A549 (cell line): ENCODE data around the gene NLN.

Source experiments
- BHLHE40 ChIP-seq: IDR thresholded peaks from 2 replicates; pipeline ENCODE4 v1.6.1; 2012; ENCODE audit warnings: low read depth, low read length, inconsistent platforms
- CEBPB ChIP-seq, 2 experiments: fragments of >200 bp in 1 of 2; sonication (Bioruptor Twin) in 1 of 2; formaldehyde crosslinking in 1 of 2; IDR thresholded peaks; 2 replicates each; pipeline ENCODE4 v1.6.1; 2012 to 2016
- CHD2 ChIP-seq: fragments of 150-350 bp; IDR thresholded peaks from 2 replicates; pipeline ENCODE4 v1.6.1; 2014; ENCODE audit warnings: low read length; ENCODE audit not compliant: partially characterized antibody
- EP300 ChIP-seq, 2 experiments: fragments of >200 bp; sonication (Bioruptor Twin); formaldehyde crosslinking; IDR thresholded peaks; 2 replicates in 1 of 2; 3 replicates in 1 of 2; pipeline ENCODE4 v1.6.1; 2016 to 2017
- JUNB ChIP-seq: fragments of >200 bp; sonication (Bioruptor Twin); formaldehyde crosslinking; IDR thresholded peaks from 2 replicates; pipeline ENCODE4 v1.6.1; 2016
- MAZ ChIP-seq: fragments of 150-350 bp; IDR thresholded peaks from 2 replicates; pipeline ENCODE4 v1.6.1; 2014; ENCODE audit warnings: antibody characterized with exemption, low read depth, low read length, borderline replicate concordance
- MYC ChIP-seq: IDR thresholded peaks from 2 replicates; pipeline ENCODE4 v1.6.1; 2012; ENCODE audit warnings: mild to moderate bottlenecking, inconsistent platforms, low read length, improper control_type of control experiment, borderline replicate concordance
- NR3C1 ChIP-seq: fragments of >200 bp; sonication (Bioruptor Twin); formaldehyde crosslinking; IDR thresholded peaks from 3 replicates; pipeline ENCODE4 v1.6.1; 2017
- POLR2A ChIP-seq: IDR thresholded peaks from 2 replicates; pipeline ENCODE4 v1.6.1; 2012; ENCODE audit warnings: mild to moderate bottlenecking, low read length
- RAD21 ChIP-seq, 2 experiments: fragments of >200 bp in 1 of 2; sonication (Bioruptor Twin) in 1 of 2; formaldehyde crosslinking in 1 of 2; IDR thresholded peaks in 1 of 2; conservative IDR thresholded peaks in 1 of 2; 2 replicates in 1 of 2; 3 replicates in 1 of 2; pipeline ENCODE4 v1.6.1; 2012 to 2018; ENCODE audit warnings: inconsistent platforms in 1 of 2
- ZC3H11A ChIP-seq: fragments of 450-650 bp; IDR thresholded peaks from 2 replicates; pipeline ENCODE4 v1.6.1; 2014; ENCODE audit warnings: antibody characterized with exemption, mild to moderate bottlenecking
- TF ChIP-seq, protein P1 (sequence below): fragments of >200 bp; sonication (Bioruptor Twin); formaldehyde crosslinking; IDR thresholded peaks from 3 replicates; pipeline ENCODE4 v1.5.1; 2016
- TF ChIP-seq, protein P2 (sequence below): IDR thresholded peaks from 2 replicates; pipeline ENCODE4 v1.6.1; 2012
- TF ChIP-seq, protein P3 (sequence below): fragments of 200-600 bp; sonication (generic); IDR thresholded peaks from 2 replicates; pipeline ENCODE4 v1.6.1; 2016; ENCODE audit warnings: antibody characterized with exemption, mild to moderate bottlenecking, moderate library complexity

DNA sequence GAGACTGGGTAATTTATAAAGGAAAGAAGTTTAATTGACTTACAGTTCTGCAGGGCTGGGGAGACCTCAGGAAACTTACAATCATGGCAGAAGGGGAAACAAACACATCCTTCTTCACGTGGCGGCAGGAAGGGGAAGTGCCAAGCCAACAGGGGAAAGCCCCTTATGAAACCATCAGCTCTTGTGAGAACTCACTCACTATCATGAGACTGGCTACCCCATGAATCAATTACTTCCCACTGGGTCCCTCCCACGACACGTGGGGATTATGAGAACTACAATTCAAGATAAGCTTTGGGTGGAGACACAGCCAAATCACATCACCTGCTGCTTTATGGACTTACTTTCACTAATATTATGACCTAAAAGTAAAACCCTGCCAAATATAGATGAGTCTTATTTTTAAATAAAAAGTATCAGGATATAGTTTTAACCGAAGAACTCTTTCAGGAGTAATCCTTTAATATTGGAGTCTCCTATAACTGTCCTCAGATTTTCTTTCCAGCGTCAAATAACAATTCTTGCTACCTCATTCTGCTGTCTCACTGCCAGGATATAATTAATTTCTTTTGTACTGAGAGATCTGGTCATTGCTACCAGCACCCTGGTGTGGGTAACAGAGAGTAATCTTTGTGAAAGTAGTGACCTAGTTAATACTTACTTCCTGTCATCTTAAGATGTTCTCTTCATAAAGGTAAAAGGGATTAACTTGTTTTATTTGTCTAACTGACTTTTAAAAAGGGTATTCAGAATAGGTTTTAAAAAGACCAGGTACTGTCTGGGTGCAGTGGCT lies 68.6 kb downstream of the NLN start:
- TF ChIP-seq MYC (no peak), EP300 (IDR thresholded peaks at IDR 0.05) (no peak), MAZ (no peak), NR3C1 (no peak), RAD21 (conservative IDR thresholded peaks at IDR 0.05 in 1 of 2, IDR thresholded peaks at IDR 0.05 in 1 of 2) (no peak), ZC3H11A (no peak), POLR2A (no peak), BHLHE40 (no peak), JUNB (no peak), CEBPB (IDR thresholded peaks at IDR 0.05) (no peak), CHD2 (no peak)
- TF ChIP-seq, protein P1, sequence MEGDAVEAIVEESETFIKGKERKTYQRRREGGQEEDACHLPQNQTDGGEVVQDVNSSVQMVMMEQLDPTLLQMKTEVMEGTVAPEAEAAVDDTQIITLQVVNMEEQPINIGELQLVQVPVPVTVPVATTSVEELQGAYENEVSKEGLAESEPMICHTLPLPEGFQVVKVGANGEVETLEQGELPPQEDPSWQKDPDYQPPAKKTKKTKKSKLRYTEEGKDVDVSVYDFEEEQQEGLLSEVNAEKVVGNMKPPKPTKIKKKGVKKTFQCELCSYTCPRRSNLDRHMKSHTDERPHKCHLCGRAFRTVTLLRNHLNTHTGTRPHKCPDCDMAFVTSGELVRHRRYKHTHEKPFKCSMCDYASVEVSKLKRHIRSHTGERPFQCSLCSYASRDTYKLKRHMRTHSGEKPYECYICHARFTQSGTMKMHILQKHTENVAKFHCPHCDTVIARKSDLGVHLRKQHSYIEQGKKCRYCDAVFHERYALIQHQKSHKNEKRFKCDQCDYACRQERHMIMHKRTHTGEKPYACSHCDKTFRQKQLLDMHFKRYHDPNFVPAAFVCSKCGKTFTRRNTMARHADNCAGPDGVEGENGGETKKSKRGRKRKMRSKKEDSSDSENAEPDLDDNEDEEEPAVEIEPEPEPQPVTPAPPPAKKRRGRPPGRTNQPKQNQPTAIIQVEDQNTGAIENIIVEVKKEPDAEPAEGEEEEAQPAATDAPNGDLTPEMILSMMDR, result no peak
- TF ChIP-seq, protein P2, sequence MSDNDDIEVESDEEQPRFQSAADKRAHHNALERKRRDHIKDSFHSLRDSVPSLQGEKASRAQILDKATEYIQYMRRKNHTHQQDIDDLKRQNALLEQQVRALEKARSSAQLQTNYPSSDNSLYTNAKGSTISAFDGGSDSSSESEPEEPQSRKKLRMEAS, result no peak
- TF ChIP-seq, protein P3, sequence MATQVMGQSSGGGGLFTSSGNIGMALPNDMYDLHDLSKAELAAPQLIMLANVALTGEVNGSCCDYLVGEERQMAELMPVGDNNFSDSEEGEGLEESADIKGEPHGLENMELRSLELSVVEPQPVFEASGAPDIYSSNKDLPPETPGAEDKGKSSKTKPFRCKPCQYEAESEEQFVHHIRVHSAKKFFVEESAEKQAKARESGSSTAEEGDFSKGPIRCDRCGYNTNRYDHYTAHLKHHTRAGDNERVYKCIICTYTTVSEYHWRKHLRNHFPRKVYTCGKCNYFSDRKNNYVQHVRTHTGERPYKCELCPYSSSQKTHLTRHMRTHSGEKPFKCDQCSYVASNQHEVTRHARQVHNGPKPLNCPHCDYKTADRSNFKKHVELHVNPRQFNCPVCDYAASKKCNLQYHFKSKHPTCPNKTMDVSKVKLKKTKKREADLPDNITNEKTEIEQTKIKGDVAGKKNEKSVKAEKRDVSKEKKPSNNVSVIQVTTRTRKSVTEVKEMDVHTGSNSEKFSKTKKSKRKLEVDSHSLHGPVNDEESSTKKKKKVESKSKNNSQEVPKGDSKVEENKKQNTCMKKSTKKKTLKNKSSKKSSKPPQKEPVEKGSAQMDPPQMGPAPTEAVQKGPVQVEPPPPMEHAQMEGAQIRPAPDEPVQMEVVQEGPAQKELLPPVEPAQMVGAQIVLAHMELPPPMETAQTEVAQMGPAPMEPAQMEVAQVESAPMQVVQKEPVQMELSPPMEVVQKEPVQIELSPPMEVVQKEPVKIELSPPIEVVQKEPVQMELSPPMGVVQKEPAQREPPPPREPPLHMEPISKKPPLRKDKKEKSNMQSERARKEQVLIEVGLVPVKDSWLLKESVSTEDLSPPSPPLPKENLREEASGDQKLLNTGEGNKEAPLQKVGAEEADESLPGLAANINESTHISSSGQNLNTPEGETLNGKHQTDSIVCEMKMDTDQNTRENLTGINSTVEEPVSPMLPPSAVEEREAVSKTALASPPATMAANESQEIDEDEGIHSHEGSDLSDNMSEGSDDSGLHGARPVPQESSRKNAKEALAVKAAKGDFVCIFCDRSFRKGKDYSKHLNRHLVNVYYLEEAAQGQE, result no peak
